DOHH2 (cell line): ENCODE results near the gene CEACAM7.

Experiments
- H3F3A ChIP-seq: fragments of 200-600 bp; sonication (generic), shearing (Covaris generic); 2 replicates; pipeline ENCODE4 v1.6.0; 2016; ENCODE audit warnings: antibody characterized with exemption, mild to moderate bottlenecking; ENCODE audit not compliant: control insufficient read depth, insufficient read depth
- H3K27ac ChIP-seq: fragments of 200-600 bp; sonication (generic); 2 replicates; pipeline ENCODE4 v1.5.1; 2014; ENCODE audit warnings: low read depth, mild to moderate bottlenecking, low read length, moderate library complexity
- H3K27me3 ChIP-seq: fragments of 200-600 bp; sonication (generic); 2 replicates; pipeline ENCODE4 v1.6.1; 2014; ENCODE audit warnings: mild to moderate bottlenecking, low read length, mixed read lengths; ENCODE audit not compliant: control insufficient read depth
- H3K36me3 ChIP-seq: fragments of 200-600 bp; sonication (generic); 2 replicates; pipeline ENCODE4 v1.6.1; 2014; ENCODE audit warnings: mild to moderate bottlenecking, low read length, moderate library complexity, mixed read lengths; ENCODE audit not compliant: control insufficient read depth
- H3K4me1 ChIP-seq: fragments of 200-600 bp; sonication (generic); 2 replicates; pipeline ENCODE4 v1.6.1; 2014; ENCODE audit warnings: mild to moderate bottlenecking, low read length, mixed read lengths; ENCODE audit not compliant: control insufficient read depth
- H3K4me2 ChIP-seq: fragments of 200-600 bp; sonication (generic); 2 replicates; pipeline ENCODE4 v1.6.0; 2014; ENCODE audit warnings: mild to moderate bottlenecking, low read length, moderate library complexity
- H3K4me3 ChIP-seq: fragments of 200-600 bp; sonication (generic); 2 replicates; pipeline ENCODE4 v1.5.1; 2014; ENCODE audit warnings: mild to moderate bottlenecking, low read length, mixed read lengths
- H3K79me2 ChIP-seq: fragments of 200-600 bp; sonication (generic); 2 replicates; pipeline ENCODE4 v1.6.1; 2014; ENCODE audit warnings: mild to moderate bottlenecking, low read length, mixed read lengths; ENCODE audit not compliant: control insufficient read depth
- H3K9me2 ChIP-seq: fragments of 200-600 bp; sonication (generic); replicated peaks from 2 replicates; pipeline ENCODE4 v1.6.1; 2014; ENCODE audit warnings: mild to moderate bottlenecking, low read length, mixed read lengths; ENCODE audit not compliant: control insufficient read depth
- H3K9me3 ChIP-seq: fragments of 200-600 bp; sonication (generic); 2 replicates; pipeline ENCODE4 v1.6.1; 2014; ENCODE audit warnings: antibody characterized with exemption, low read length, mixed read lengths; ENCODE audit not compliant: control insufficient read depth, insufficient read depth
- H4K20me1 ChIP-seq: fragments of 200-600 bp; sonication (generic); 2 replicates; pipeline ENCODE4 v1.6.0; 2014; ENCODE audit warnings: low read depth, mild to moderate bottlenecking, antibody characterized with exemption, low read length, moderate library complexity; ENCODE audit not compliant: control insufficient read depth, insufficient read depth
- CTCF ChIP-seq: fragments of 200-600 bp; sonication (generic); IDR thresholded peaks from one replicate; pipeline ENCODE4 v1.5.1; 2014; ENCODE audit warnings: antibody characterized with exemption, mild to moderate bottlenecking, low read depth, low read length; ENCODE audit not compliant: poor library complexity, severe bottlenecking
- EZH2phosphoT487 ChIP-seq: fragments of 200-600 bp; sonication (generic); IDR thresholded peaks from 2 replicates; pipeline ENCODE4 v1.6.1; 2017; ENCODE audit warnings: borderline replicate concordance, mild to moderate bottlenecking, antibody characterized with exemption, low read length, moderate library complexity, mixed read lengths

Gene CEACAM7

GRCh38 chr19:41627966-41628675, 59.9 kb downstream of the CEACAM7 start:
- no peak overlapping the region for H3K4me2 ChIP-seq

GRCh38 chr19:41626877-41627276, 61.2 kb downstream of the CEACAM7 start, which contains the start of gene CEACAM4:
Gene CEACAM4 (minus strand): TSS chr19:41627074. CDS start chr19:41626963, 111 bp downstream.
- Histone ChIP-seq H3K4me3 (no peak within 1 kb of the TSS), H3K27ac (no peak within 1 kb of the TSS), H3K4me1 (no peaks in the 10 kb centered on the region), H3K4me2 (no peak within 1 kb of the TSS), H4K20me1 (no peaks in the 10 kb centered on the region), H3F3A (no peaks in the 10 kb centered on the region), H3K27me3 (peaks cover 51% of the 10 kb centered on the region), H3K9me3 (no peaks in the 10 kb centered on the region), H3K36me3 (no peaks in the 10 kb centered on the region), H3K79me2 (no peaks in the 10 kb centered on the region), H3K9me2 (no peaks in the 10 kb centered on the region)
- TF ChIP-seq EZH2phosphoT487 (no peak), CTCF (no peak)

More at GRCh38 chr19:41627966-41628675, 59.9 kb downstream of the CEACAM7 start:
- no peak for TF ChIP-seq EZH2phosphoT487
- TF ChIP-seq CTCF, result no peak
- no peak overlapping the region for H3K4me3 ChIP-seq
- H3K79me2 ChIP-seq, result no peaks in the 10 kb centered on the region
- H3K9me2 ChIP-seq, result no peaks in the 10 kb centered on the region
- H3F3A ChIP-seq, result no peaks in the 10 kb centered on the region
- no peaks in the 10 kb centered on the region for H3K36me3 ChIP-seq
- no peak overlapping the region for H3K27ac ChIP-seq
- H3K9me3 ChIP-seq, result no peaks in the 10 kb centered on the region
- peaks cover 51% of the 10 kb centered on the region for H3K27me3 ChIP-seq
- H3K4me1 ChIP-seq, result no peaks in the 10 kb centered on the region
- H4K20me1 ChIP-seq, result no peaks in the 10 kb centered on the region

- Histone ChIP-seq H4K20me1 (no peaks in the 10 kb centered on the region), H3K27me3 (peaks cover 51% of the 10 kb centered on the region), H3K4me2 (no peak overlapping the region), H3K9me3 (no peaks in the 10 kb centered on the region), H3K4me3 (no peak overlapping the region), H3K9me2 (no peaks in the 10 kb centered on the region), H3K27ac (no peak overlapping the region), H3K36me3 (no peaks in the 10 kb centered on the region), H3K79me2 (no peaks in the 10 kb centered on the region), H3F3A (no peaks in the 10 kb centered on the region), H3K4me1 (no peaks in the 10 kb centered on the region)
- no peak for TF ChIP-seq CTCF
- TF ChIP-seq EZH2phosphoT487, result no peak
These were observed 61.8 kb downstream of the CEACAM7 start for GRCh38 chr19:41626278-41626677.
